NCI-H510A (cell line): ENCODE data around the gene GABRB3.

Experiments used
- DNase-seq: peaks from one replicate; lab custom pipeline; 2025; lab: John Stamatoyannopoulos, UW

Gene GABRB3

GRCh38 chr15:26676115-26676514, 96.8 kb downstream of the GABRB3 start:
- DNase-seq = no peak

GRCh38 chr15:26674467-26674866, 98.4 kb downstream of the GABRB3 start:
- DNase-seq = no peak

- no peak for DNase-seq
Measured at GRCh38 chr15:26673445-26673844, 99.4 kb downstream of the GABRB3 start.

- no peak for DNase-seq
Measured at GRCh38 chr15:26670116-26670515, 102.8 kb downstream of the GABRB3 start.

- DNase-seq = peak; percentile 3
Measured at GRCh38 chr15:26667222-26667988, 105.5 kb downstream of the GABRB3 start.

GRCh38 chr15:26665957-26666791, 106.7 kb downstream of the GABRB3 start:
- peak; percentile 1 for DNase-seq

- DNase-seq = no peak
Measured at GRCh38 chr15:26662283-26662682, 110.6 kb downstream of the GABRB3 start.

- DNase-seq = no peak
Measured at GRCh38 chr15:26661748-26662147, 111.1 kb downstream of the GABRB3 start.

- no peak for DNase-seq
Measured at GRCh38 chr15:26661107-26661506, 111.8 kb downstream of the GABRB3 start.

GRCh38 chr15:26660241-26660640, 112.6 kb downstream of the GABRB3 start:
- DNase-seq = no peak

- no peak for DNase-seq
Measured at GRCh38 chr15:26658290-26658689, 114.6 kb downstream of the GABRB3 start.

- no peak for DNase-seq
Measured at GRCh38 chr15:26656080-26656479, 116.8 kb downstream of the GABRB3 start.

GRCh38 chr15:26651909-26652308, 121.0 kb downstream of the GABRB3 start:
- no peak for DNase-seq

- no peak for DNase-seq
Measured at GRCh38 chr15:26648676-26649075, 124.2 kb downstream of the GABRB3 start.

- no peak for DNase-seq
Measured at GRCh38 chr15:26644948-26645347, 127.9 kb downstream of the GABRB3 start.

GRCh38 chr15:26641144-26641543, 131.7 kb downstream of the GABRB3 start:
- no peak for DNase-seq

- no peak for DNase-seq
Measured at GRCh38 chr15:26640601-26641000, 132.3 kb downstream of the GABRB3 start.

- no peak for DNase-seq
Measured at GRCh38 chr15:26639966-26640365, 132.9 kb downstream of the GABRB3 start.

- no peak for DNase-seq
Measured at GRCh38 chr15:26635614-26636013, 137.3 kb downstream of the GABRB3 start.

GRCh38 chr15:26635105-26635504, 137.8 kb downstream of the GABRB3 start:
- no peak for DNase-seq

- no peak for DNase-seq
Measured at GRCh38 chr15:26634319-26634718, 138.5 kb downstream of the GABRB3 start.

GRCh38 chr15:26632500-26632899, 140.4 kb downstream of the GABRB3 start:
- no peak for DNase-seq

GRCh38 chr15:26631894-26632293, 141.0 kb downstream of the GABRB3 start:
- DNase-seq = no peak
